Right lobe of liver (tissue), 4 donors: ENCODE measurements around the gene CCDC61.

Source experiments
- POLR2A ChIP-seq: fragments of 450-650 bp; IDR thresholded peaks from one replicate; pipeline ENCODE4 v1.6.1; 2017; ENCODE audit warnings: antibody characterized with exemption, mild to moderate bottlenecking
- TF ChIP-seq, protein P1 (sequence below), 4 donors: fragments of 200-600 bp in 3 of 4; fragments of 450-650 bp in 1 of 4; IDR thresholded peaks; one replicate each; pipeline versions ENCODE4 v1.5.1 to v1.8.0; 2016 to 2022; ENCODE audit warnings: antibody characterized with exemption in 4 of 4, mild to moderate bottlenecking in 2 of 4
- donor health status: DM: no; HTN: no; CAD: no.
- donor health status: DM: no; HTN: no; CAD: no.
- donor health status: DM: no; HTN: yes; CAD: no.

DNA sequence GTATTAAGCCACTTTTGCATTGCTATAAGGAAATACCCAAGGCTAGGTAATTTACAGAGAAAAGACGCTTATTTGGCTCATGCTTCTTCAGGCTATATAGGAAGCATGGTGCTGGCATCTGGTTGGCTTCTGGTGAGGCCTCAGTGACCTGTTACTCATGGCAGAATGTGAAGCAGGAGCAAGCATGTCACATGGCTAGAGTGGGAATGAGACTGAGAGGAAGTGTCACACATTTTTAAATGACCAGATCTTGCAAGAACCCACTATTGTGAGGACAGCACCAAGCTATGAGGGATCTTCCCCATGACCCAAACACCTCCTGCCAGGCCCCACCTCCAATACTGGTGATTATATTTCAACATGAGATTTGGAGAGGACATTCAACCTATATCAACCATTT lies 71.2 kb downstream of the CCDC61 start:
- no peak for TF ChIP-seq POLR2A
- TF ChIP-seq, protein P1, sequence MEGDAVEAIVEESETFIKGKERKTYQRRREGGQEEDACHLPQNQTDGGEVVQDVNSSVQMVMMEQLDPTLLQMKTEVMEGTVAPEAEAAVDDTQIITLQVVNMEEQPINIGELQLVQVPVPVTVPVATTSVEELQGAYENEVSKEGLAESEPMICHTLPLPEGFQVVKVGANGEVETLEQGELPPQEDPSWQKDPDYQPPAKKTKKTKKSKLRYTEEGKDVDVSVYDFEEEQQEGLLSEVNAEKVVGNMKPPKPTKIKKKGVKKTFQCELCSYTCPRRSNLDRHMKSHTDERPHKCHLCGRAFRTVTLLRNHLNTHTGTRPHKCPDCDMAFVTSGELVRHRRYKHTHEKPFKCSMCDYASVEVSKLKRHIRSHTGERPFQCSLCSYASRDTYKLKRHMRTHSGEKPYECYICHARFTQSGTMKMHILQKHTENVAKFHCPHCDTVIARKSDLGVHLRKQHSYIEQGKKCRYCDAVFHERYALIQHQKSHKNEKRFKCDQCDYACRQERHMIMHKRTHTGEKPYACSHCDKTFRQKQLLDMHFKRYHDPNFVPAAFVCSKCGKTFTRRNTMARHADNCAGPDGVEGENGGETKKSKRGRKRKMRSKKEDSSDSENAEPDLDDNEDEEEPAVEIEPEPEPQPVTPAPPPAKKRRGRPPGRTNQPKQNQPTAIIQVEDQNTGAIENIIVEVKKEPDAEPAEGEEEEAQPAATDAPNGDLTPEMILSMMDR (IDR thresholded peaks at IDR 0.05) = no peak
